Smooth muscle cell (in vitro differentiated cells): ENCODE measurements around the gene PPM1H. TPM values are rescaled to one million over a fixed set of nuclear protein-coding genes. Genes with fewer than 3 reads are reported as not detected.
A peak's percentile ranks its signal among the peaks of the same experiment; 100 is the strongest.

Experiments
- DNase-seq: peaks from one replicate; lab custom pipeline; 2025; ENCODE audit not compliant: unreplicated experiment; lab: John Stamatoyannopoulos, UW
- H2AFZ ChIP-seq: fragments of 200-600 bp; sonication (generic); 2 replicates; pipeline ENCODE4 v1.6.0; 2016; ENCODE audit warnings: antibody characterized with exemption, low read depth, mild to moderate bottlenecking
- H3F3A ChIP-seq: fragments of 200-600 bp; sonication (generic); 2 replicates; pipeline ENCODE4 v1.6.0; 2017; ENCODE audit warnings: antibody characterized with exemption, low read depth
- H3K27ac ChIP-seq: fragments of 200-600 bp; sonication (generic); 2 replicates; pipeline ENCODE4 v1.5.1; 2016; ENCODE audit warnings: low read depth, mild to moderate bottlenecking
- H3K27me3 ChIP-seq: fragments of 200-600 bp; sonication (generic); 2 replicates; pipeline ENCODE4 v1.6.1; 2016; ENCODE audit warnings: low read depth, mild to moderate bottlenecking
- H3K36me3 ChIP-seq: fragments of 200-600 bp; sonication (generic); 2 replicates; pipeline ENCODE4 v1.5.1; 2016; ENCODE audit warnings: low read depth
- H3K4me1 ChIP-seq: fragments of 200-600 bp; sonication (generic); 2 replicates; pipeline ENCODE4 v1.5.1; 2016; ENCODE audit warnings: low read depth
- H3K4me2 ChIP-seq: fragments of 200-600 bp; sonication (generic); 2 replicates; pipeline ENCODE4 v1.6.0; 2016; ENCODE audit warnings: mild to moderate bottlenecking
- H3K4me3 ChIP-seq: fragments of 200-600 bp; sonication (generic); 2 replicates; pipeline ENCODE4 v1.5.1; 2016; ENCODE audit warnings: mild to moderate bottlenecking
- H3K79me2 ChIP-seq: fragments of 200-600 bp; sonication (generic); 2 replicates; pipeline ENCODE4 v1.6.0; 2016; ENCODE audit warnings: low read depth, mild to moderate bottlenecking
- H3K9ac ChIP-seq: fragments of 200-600 bp; sonication (generic); 2 replicates; pipeline ENCODE4 v1.6.0; 2016; ENCODE audit warnings: low read depth
- H3K9me3 ChIP-seq: fragments of 200-600 bp; sonication (generic); replicated peaks from 2 replicates; pipeline ENCODE4 v1.5.1; 2016; ENCODE audit warnings: low read depth
- H4K20me1 ChIP-seq: fragments of 200-600 bp; sonication (generic); 2 replicates; pipeline ENCODE4 v1.6.0; 2016; ENCODE audit warnings: low read depth
- WGBS: methylation state at CpG from one replicate; pipeline ENCODE4 v1.1.7; 2016; ENCODE audit warnings: low lambda C conversion rate; 5-methylcytosine and 5-hydroxymethylcytosine counted together
- polyA plus RNA-seq: library from polyadenylated mRNA; unstranded; fragments of >200 nt; fragmentation: Nextera tagmentation; extraction: Ambion mirVana; gene quantifications from 2 replicates; pipeline ENCODE4 v1.2.1, GENCODE V29; 2016
- total RNA-seq: library from RNA; depleted of rRNA; stranded (reverse); fragments of >200 nt; gene quantifications from 2 replicates; pipeline ENCODE4 v1.2.3, GENCODE V29; 2014
- TF ChIP-seq, protein P1 (sequence below): fragments of 200-600 bp; sonication (generic); IDR thresholded peaks from 2 replicates; pipeline ENCODE4 v1.5.1; 2017; ENCODE audit warnings: borderline replicate concordance, mild to moderate bottlenecking, antibody characterized with exemption; ENCODE audit not compliant: insufficient read depth, poor library complexity, severe bottlenecking

PPM1H gene
- total and polyA plus RNA-seq, 2 experiments from 2014 or later = 0.56 to 3.6 TPM

DNA sequence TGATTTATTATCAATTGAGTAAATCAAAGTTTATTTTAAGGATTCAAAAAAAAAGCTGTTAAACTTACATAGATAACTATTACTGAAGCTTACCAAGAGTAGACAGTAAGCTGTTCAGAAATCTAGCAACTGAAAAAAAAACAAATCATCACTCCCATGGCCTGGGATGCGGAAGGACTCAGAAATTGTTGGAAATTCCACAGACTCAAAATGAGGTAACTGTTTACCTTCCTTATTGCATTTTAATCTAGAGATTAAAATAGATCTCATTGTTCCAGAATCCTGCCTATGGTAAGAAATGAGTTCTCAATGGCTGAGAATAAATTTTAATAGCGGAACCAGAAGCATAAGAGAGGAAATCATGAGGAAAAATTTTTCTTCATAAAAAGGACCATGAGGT, 87.2 kb downstream of the PPM1H start:
- TF ChIP-seq, protein P1, sequence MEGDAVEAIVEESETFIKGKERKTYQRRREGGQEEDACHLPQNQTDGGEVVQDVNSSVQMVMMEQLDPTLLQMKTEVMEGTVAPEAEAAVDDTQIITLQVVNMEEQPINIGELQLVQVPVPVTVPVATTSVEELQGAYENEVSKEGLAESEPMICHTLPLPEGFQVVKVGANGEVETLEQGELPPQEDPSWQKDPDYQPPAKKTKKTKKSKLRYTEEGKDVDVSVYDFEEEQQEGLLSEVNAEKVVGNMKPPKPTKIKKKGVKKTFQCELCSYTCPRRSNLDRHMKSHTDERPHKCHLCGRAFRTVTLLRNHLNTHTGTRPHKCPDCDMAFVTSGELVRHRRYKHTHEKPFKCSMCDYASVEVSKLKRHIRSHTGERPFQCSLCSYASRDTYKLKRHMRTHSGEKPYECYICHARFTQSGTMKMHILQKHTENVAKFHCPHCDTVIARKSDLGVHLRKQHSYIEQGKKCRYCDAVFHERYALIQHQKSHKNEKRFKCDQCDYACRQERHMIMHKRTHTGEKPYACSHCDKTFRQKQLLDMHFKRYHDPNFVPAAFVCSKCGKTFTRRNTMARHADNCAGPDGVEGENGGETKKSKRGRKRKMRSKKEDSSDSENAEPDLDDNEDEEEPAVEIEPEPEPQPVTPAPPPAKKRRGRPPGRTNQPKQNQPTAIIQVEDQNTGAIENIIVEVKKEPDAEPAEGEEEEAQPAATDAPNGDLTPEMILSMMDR = no peak
- H3K4me3 ChIP-seq = no peak overlapping the region
- H2AFZ ChIP-seq = no peak overlapping the region
- peak overlapping the region; percentile 52 for H3K27ac ChIP-seq
- no peaks in the 10 kb centered on the region for H3K27me3 ChIP-seq
- no peaks in the 10 kb centered on the region for H3K4me1 ChIP-seq
- H3K79me2 ChIP-seq = no peaks in the 10 kb centered on the region
- H3K9me3 ChIP-seq = no peaks in the 10 kb centered on the region
- H3F3A ChIP-seq = no peaks in the 10 kb centered on the region
- no peak for DNase-seq
- no peaks in the 10 kb centered on the region for H3K36me3 ChIP-seq
- no peak overlapping the region for H3K9ac ChIP-seq
- H4K20me1 ChIP-seq = no peaks in the 10 kb centered on the region
- WGBS = 94% methylated on average over 2 of the region's 2 CpGs
- peak overlapping the region; percentile 43 for H3K4me2 ChIP-seq

DNA sequence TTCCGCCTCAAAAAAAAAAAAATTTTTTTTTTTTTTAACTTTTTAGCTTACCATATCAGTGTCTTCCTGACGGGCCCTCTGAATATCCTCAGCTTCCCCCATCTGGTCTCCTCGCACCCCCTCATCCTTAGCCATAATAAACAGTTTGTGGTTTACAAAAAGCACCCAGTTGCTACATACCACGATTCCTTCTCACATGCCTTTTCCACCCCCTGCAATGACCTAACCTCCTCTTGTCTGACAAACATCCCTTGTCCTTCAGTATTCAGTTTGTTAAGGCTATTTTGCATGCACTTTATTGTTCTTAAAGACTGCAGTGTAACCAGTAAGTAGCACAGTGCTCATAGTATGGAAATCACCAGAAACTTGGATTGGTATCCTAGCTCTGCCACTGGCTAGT, 88.5 kb downstream of the PPM1H start:
- Histone ChIP-seq H3K9me3 (no peaks in the 10 kb centered on the region), H3K27ac (no peak overlapping the region), H3K9ac (no peak overlapping the region), H4K20me1 (no peaks in the 10 kb centered on the region), H3K27me3 (no peaks in the 10 kb centered on the region), H3K36me3 (no peaks in the 10 kb centered on the region), H3K79me2 (no peaks in the 10 kb centered on the region), H3K4me3 (no peak overlapping the region), H3K4me2 (no peak overlapping the region), H2AFZ (no peak overlapping the region), H3K4me1 (no peaks in the 10 kb centered on the region), H3F3A (no peaks in the 10 kb centered on the region)
- WGBS = 60% methylated on average over 4 of the region's 4 CpGs
- TF ChIP-seq, protein P1 = no peak
- no peak for DNase-seq

DNA sequence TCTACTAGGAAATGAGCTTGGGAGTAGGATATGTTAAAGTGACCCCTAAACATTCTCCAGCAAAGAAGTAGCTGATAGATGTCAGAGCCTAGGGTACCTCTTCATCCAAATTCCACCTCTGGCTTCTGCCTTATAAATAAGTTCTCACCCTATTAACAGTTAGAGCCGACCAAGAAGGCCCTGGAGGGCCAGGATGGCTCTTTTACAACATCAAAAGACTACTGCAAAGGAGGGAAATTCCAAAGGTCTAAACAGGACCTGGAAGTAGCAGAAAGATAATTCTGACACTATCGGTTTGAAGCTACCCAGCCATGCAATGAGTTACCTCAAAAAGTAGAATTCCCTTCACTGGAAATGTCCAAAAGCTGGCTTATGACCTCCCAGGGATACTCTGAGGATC, 90.0 kb downstream of the PPM1H start:
- Histone ChIP-seq H3K36me3 (no peaks in the 10 kb centered on the region), H3K9me3 (no peaks in the 10 kb centered on the region), H3K9ac (no peak overlapping the region), H3K79me2 (no peaks in the 10 kb centered on the region), H3K27ac (no peak overlapping the region), H3K27me3 (no peaks in the 10 kb centered on the region), H3F3A (no peaks in the 10 kb centered on the region), H3K4me1 (no peaks in the 10 kb centered on the region), H3K4me3 (no peak overlapping the region), H4K20me1 (no peaks in the 10 kb centered on the region), H3K4me2 (no peak overlapping the region), H2AFZ (no peak overlapping the region)
- no peak for DNase-seq
- WGBS = 17% methylated on average over 2 of the region's 2 CpGs
- TF ChIP-seq, protein P1 = no peak

DNA sequence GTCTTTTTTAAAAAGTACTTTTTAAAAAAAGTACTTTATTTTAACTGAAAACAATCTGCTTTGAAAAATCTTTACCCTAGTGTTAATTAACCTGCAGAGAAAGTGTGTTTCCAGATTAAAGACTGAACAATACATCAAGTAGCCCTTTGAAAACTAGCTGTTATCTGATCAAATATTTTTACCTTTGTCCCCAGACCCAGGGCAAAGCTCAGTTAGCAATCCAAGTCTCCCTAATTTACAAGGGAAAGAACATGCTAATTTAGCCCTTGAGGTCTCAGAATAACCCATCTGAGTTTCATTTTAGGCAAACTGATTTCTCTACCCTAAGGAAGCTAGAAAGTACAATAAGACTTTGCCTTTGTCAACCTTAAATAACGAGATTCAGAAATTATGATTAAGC, 91.2 kb downstream of the PPM1H start:
- Histone ChIP-seq H3K27me3 (no peaks in the 10 kb centered on the region), H3F3A (no peaks in the 10 kb centered on the region), H3K27ac (no peak overlapping the region), H3K9me3 (no peaks in the 10 kb centered on the region), H3K4me1 (no peaks in the 10 kb centered on the region), H2AFZ (no peak overlapping the region), H3K79me2 (no peaks in the 10 kb centered on the region), H3K36me3 (no peaks in the 10 kb centered on the region), H4K20me1 (no peaks in the 10 kb centered on the region), H3K9ac (no peak overlapping the region), H3K4me3 (no peak overlapping the region), H3K4me2 (no peak overlapping the region)
- TF ChIP-seq, protein P1 = no peak
- 21% methylated on average over 1 of the region's 1 CpG for WGBS
- DNase-seq = no peak
